Middle frontal gyrus (tissue), 1 donor: Measurements from ENCODE around the gene PRKAR1B.

ENCODE experiments used
- DNase-seq: peaks from one replicate; pipeline ENCODE4 v3.0.0-alpha.2; 2015; ENCODE audit warnings: low spot score; ENCODE audit errors: extremely low spot score

The PRKAR1B gene

DNA sequence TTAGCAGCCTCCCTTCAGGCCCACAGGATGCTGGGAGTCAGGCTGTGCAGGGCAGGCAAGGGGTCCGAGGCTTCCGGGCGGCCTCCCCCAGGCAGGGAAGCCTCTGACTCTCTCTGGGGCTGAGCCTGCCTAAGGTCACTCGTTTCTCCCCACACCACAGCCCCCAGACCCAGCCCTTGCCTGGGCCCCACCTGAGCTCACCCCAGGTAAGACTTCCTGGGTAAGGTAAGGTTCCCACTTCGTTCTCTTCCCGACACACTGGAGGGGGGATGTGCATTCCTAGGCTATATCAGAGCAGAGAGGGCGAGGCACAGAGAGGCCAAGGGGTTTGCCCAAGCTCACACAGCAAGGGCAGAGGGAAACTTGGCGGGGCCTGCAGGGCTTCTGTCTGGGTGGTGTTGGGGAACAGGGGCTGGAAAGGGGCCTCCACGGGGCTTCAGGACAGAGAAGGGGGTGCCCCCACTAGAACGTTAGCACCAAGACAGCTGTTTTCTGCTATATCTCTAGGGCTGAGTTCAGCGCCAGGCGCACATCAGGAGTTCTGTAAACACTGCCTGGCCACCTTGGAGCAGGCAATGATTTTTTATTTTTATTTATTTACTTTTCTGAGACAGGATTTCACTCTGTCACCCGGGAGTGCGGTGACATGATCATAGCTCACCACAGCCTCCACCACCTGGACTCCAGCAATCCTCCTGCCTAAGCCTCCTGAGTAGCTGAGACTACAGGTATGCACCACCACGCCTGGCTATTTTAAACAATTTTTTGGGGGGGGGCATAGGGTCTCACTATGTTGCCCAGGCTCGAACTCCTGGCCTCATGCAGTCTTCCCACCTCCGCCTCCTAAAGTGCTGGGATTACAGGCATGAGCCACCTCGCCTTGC is 182.5 kb downstream of the PRKAR1B start:
- DNase-seq, result no peak

DNA sequence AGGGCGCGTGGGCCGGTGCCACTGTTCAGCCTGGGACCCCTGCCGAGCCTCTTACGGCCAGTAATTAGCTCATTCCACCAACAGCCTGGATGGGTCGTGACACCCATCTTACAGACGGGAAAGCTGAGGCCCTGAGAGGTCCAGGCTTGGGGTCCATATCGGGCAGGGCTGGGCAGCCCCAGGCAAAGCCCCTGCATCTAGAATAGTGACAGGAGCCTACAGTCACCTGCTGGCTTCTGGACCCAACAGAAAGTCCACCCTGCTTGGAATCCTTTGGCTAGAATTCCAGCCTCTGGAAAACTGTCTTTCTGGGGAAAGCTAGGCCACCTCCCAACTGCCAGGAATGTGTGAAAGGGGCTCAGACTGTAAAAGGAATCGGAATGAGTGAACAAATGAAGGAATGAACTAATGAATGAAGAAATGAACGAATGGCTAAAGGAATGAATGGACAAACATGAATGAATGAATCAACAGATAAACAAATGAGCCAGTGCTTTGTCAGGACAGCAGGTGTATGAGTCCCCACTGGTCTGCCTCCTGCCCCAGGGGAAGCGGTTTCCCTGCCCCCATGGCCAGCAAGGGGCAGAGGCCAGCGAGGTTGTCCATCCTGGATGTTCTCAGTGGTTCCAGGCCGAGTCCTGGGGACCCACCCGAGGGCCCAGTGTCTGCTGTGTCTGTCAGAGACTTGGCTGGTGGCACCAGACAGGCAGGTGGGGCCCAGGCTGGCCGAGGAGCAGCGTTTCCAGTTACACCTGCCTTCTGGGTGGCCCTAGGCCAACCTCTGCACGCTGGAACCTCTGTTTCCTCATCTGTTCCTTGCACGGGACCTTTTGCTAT is 183.4 kb downstream of the PRKAR1B start:
- DNase-seq, result no peak

DNA sequence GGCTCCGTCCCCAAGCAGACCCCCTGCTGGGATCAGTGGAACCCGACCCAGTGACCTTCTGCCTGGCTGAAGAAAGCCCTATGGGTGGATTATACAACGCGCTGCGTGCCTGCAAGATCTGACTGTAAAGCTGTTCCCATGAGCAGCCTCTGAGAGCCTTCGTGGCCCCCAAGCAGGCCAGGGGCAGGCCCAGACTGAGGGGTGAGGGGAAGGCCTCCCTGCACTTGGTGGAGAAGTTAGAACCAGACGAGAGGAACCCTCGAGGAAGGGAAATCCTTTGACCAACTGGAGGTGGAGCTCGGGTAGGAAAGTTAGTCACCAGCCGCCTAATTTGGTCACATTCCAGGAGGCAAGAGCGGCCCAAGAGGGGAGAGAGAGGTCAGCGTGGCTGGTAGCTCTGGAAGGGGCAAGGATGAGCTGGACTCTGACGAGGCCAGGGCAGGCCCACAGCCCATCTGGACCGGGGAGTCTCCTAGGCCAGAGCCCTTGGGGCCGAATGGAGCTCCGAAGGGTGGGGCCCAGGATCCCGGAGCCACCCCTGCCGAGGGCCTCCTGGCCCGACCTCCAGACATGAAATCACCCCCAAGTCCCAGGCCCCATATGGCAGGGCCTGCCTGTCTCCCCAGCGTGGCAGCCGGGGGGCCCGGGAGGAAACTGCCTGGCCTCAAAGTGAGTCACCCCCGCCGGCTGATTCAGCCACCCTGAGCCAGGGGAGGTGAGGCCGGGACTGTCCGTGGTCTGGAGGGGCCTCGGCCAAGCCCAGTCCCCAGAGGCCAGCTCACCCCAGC is 184.2 kb downstream of the PRKAR1B start:
- no peak for DNase-seq

DNA sequence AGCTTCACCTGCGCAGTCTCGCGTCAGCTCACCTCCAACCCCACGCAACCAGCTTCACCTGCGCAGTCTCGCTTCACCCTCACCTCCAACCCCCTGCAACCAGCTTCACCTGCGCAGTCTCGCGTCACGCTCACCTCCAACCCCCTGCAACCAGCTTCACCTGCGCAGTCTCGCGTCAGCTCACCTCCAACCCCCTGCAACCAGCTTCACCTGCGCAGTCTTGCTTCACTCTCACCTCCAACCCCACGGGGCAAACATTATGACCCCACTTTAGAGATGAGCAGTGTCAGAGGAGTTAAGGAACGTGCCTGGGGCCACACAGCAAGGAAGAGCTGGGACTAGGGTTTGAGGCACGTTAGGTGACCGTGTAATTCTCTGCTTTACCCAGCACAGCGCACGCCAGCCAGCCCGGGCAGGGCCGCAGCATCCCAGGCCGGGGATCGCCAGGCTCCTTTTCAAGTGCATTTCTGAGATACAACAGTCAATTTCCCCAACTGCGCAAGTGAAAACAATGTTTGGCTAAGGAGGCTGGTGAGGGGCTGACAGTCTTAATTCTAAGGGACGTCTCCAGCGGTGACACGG is 184.9 kb downstream of the PRKAR1B start:
- no peak for DNase-seq

DNA sequence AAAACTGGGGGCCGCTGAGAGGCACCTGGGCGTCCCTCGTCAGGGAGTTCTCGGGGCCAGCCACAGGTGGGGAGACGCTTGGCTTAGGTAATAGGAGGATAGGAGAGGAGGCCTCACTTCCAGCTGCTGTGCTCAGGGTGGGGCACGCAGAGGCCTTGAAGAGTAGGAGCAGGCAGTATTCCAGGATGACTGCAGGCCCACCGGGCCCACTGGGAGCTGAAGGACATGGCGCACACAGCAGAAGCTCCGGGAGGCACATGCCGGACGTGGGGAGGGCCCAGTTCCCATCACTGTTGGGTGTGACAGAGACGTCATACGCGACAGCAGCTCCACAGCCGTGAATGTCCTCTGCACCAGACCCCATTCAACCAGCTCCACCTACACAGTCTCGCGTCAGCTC is 185.4 kb downstream of the PRKAR1B start:
- DNase-seq, result no peak

DNA sequence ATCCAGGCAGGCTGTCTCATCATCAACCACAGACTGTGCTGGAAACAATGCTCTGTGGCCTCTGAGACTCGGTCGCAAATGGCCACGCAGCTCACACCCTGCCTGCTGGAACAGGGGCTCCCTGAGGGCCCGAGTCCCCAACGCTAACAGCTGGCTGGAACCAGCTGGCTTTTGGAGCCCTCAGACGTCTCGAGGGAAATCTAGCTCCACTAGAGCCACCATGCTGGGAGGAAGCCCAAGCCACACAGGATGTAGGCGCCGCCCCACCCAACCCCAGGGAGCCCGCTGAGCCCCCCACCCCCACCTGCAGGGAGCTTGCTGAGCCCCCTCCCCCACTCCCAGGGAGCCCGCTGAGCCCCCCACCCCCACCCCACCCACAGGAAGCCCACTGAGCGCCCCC is 186.1 kb downstream of the PRKAR1B start:
- no peak for DNase-seq

DNA sequence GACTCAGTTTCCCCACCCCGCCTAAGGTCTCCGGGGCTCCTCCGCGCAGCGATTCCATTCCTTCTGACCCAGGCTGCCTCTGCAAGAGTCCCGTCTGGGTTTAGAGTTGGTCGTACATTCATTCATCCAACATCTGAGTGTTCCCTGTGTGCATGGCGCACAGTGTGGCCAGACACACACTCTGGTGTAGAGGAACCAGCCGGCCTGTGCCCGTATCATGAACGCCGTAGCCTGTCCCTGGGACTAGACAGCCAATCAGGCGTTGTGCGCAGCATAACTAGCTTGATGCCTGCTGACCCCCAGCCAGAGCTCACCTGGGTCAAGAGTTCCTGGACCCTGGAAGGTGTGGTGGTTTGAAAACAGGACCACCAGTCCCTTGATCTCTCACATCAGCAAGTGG is 186.5 kb downstream of the PRKAR1B start:
- DNase-seq, result no peak

DNA sequence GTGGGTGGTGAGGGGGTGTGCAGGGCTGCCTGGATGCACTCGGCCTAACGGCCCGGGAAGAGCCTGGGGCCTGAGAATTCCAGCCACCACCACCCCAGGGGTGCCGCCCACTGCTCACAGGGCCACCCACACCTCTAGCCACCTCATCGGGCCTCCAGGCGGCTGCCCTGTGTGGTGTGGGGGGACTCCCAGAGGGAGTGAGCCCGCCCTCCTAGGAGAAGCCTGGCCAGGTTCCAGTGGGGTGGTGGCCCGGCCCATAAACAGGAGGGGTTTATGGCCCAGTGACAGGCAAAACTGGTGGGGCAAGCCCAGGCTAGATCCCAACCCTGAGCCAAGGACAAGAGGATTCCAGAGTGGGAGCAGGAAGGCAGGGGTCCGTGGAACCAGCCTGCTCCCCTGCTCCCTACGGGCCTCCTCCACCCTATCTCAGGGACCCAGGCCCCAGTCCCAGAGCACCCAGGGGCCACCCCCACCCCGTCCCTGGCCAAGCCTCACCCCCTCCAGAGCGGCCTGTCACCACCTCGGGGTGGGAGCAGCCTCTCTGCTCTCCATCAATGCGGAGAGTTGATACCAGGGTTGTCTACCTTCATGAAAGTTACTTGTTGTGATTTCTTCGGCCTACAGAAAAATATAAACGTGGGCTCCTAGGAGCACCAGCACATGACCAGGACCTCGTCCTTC is 187.2 kb downstream of the PRKAR1B start:
- no peak for DNase-seq

DNA sequence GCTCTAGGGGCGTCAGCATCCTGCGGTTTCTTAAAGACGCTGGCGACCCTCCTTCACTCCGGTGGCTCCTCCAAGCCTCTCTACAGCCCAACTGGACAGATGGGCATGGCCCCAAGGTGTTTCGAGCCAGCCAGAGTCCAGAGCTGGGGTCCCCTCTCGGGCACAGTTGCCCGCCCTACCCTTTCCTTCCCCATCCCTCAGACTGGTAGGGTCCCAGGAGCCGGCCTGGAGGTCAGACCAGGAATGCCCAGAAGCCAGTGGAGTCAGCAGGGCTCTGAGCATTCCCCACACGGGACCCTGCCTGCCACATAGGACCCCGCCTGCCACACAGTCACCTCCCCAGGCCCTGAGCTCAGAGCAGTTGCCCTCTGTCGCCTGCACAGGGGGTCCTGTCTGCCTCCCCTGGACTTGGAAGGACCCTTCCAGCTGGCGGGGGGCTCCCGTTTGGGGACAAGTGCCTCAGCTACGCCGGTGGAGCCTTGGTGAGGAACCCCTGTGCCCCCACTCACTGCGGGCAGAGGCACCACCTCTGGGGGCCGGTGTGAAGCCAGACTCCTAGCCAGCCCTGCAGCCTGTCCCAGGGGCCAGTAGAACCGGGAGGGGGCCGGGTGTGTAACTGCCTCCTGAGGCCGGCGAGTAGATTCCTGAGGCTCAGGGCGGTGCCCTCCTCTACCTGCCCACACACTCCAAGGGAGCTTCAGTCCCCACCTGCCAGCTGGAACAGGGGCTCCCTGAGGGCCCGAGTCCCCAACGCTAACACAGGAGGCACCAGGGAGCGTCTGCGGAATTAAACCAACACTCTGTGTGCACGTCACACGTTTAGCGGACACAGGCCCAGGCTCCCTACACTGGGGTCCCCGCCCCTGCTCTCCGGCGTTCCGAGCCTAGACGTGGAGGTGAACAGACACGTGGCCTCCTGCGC is 188.1 kb downstream of the PRKAR1B start:
- no peak for DNase-seq

DNA sequence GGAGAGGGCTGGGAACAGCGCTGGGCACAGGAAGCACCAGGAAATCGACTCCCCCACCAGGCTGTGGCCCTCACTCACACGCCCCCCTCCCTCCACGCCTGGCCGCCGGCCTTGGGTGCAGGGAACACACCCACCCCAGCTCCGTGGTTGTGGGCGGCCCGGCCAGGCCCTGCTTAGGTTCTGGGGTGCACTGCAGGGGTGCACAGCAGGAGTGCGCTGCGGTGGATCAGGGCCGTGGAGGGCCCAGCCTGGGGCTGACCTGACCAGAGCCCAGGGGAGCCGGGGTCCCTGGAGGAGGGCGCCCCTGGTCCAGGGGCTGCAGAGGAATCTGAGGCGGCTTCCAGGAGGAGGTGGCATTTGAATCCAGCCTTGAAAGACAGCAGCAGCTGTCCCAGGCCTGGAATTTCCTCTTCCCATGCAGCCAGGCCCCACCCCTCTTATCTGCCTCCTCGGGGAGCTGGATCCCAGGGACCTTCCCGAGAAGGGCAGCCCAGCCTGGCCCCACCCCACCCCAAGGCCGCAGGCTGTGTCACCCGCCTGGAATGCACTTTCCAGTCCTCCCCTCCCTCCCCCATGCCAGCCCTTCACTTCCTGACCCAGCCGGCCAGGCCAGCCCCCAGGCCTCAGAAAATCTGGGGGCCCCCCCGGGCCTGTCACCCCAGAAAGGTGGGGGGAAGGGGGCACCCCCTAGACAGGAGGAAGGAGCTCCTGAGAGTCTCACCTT is 189.0 kb downstream of the PRKAR1B start:
- no peak for DNase-seq

DNA sequence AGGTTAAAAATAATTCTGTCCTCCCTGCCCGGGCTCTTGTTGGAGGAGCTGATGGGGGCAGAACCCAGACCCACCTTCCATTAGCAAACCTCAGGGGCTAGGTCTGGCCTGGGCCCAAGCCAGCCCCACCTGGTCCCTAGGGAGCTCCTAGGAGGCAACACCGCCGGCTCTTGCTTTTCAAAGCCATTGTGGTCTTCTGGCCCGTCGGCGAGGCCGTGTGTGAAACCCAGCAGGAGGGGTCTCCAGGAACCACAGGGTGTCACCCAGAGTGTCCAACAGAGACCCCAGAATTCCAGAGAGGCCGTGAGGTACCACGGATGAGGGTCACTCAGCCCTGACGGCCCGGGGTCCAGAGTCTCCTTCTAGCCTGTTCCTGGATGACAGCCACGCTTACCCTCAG is 190.8 kb downstream of the PRKAR1B start:
- no peak for DNase-seq

DNA sequence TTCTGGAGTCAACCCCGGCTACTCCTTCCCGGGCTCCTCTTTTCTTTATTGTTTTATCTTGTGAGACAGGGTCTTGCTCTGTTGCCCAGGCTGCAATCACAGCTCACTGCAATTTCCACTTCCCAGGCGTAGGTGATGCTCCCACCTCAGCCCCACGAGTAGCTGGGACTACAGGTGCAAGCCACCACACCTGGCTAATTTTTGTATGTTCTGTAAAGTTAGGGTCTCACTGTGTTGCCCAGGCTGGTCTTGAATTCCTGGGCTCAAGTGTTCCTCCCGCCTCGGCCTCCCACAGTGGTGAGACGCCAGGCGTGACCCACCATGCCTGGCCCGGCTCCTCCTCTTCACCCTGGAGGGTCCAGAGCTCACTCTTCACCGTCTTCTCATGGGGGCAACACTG is 192.1 kb downstream of the PRKAR1B start:
- no peak for DNase-seq

DNA sequence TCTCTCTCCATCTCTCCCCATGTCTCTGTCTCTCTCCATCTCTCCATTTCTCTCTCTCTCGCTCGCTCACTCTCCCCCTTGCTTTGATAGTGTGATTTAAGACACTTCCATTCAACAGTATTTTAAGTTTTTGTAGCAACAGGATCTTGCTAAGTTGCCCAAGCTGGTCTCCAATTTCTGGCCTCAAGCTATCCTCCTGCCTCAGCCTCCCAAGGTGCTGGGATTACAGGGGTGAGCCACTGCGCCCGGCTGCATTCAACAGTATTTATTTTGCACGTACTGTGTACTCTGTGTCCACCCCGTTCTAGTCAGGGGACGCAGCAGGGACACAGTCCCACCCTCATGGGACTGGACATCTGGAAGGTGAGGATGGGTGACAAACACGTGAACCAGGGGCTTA is 193.0 kb downstream of the PRKAR1B start:
- no peak for DNase-seq

DNA sequence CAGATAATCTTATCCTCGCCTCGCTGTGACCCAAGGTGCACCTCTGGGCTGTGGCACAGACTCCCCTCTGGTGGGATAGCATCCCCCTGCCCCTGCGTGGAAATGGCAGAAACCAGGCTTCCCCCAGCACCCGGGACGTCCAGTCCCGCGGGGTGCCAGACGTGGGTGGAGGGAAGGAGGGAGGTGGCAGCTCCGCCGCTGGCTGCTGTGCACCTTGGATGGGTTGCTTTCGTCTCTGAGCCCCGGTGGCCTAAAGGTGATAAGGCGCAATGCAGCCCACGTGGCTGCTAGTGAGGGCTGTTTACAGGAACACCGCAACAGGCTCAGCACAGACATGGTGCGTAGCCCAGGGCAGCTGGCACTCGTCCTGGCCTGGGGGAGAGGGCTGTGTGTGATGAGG is 193.8 kb downstream of the PRKAR1B start:
- no peak for DNase-seq

DNA sequence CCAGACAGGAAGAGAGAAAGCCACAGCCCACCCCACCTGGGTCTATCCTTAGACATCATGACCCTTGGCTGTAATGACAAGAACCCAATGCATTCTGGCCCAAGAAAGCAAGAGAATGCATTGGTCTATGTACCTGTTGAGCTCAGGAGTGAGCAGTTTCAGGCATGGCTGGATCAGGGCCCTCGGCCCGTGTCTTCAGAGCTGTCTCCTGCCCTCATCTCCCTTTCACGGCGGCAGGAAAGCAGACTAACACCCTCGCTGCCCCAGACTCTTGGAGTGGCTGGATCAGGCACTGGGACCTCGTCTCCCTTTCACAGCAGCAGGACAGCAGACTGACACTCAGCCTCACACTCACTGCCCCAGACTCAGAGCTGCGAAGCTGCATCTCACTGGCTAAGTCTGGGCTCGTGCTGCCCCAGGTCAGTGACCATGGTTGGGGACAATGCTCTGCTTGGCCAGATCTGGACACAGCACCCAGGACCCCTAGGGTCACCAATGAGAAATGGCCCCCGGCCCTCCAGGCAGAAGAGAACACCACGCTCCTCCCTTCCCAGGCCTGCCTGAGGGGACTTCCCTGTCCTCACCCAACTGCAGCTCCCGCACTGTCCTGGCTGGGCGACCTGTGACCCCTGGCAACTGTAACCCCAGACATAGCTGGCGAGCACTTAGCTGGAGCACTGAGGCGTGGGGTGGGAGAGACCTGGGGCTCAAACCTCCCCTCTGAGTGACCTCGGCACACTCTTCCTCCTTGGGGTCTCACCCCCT is 194.5 kb downstream of the PRKAR1B start:
- DNase-seq, result no peak

DNA sequence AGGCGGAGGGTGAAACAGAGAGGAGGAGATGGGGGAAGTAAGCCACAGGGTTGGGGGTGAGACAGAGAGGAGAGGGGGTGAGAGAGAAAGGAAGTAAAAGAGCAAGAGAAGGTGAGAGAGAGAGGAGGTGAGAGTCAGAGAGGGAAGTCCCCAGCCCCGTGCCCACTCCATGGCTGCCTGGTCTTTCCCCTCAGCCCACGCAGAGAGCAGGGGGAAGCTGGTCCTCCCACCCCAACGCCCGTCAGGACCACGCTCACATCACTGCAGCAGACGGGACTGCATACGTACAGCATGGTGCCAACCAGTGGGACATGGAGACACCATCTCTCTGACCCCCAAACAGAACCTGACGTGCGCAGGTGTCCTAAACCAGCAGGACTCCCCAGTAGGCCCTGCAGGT is 195.3 kb downstream of the PRKAR1B start:
- no peak for DNase-seq

DNA sequence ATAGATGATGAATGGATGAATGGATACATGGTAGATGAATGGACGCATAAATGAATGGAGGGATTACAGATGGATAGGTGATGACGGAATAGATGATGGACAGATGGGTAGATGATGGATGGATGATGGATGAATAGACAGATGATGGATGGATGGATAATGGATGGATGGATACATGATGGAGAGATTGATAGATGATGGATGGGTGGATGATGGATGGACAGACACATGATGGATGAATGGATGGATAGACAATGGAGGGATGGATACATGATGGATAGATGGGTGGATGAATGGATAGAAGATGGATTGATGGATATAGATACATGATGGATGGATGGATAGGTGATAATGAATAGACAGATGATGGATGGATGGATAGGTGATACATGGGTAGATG is 198.6 kb downstream of the PRKAR1B start:
- DNase-seq, result no peak

DNA sequence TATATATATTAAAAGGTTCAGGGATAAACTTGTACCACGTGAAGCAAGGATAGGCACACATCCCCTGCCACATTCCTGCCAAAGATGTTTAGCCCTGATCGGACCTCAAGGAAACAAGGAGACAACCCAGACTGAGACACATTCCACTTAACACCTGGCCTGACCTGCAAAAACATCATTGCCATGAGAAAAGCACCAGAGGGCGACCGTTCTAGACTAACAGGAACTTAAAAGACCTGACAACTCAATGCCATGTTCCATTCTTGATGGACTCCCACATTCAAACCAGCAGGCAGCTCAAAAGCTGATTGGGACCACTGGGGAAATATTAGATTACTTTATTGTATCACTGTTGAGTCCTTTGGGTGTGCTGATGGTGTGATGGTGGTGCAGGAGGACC is 199.4 kb downstream of the PRKAR1B start:
- DNase-seq, result no peak
